Measurements from ENCODE around the gene OR10P1.

The OR10P1 gene

GRCh38 chr12:55681142-55682077 lies 44.7 kb downstream of the OR10P1 start:
- peak; percentile 76 for DNase-seq (ENCODE audit: low read depth)
- TF ChIP-seq MAX (IDR thresholded peaks at IDR 0.05; ENCODE audit: low read depth, low read length): no peak
- TF ChIP-seq MYC (IDR thresholded peaks at IDR 0.05; ENCODE audit: low read depth, low read length): 0 out of 2 replicates have a peak, but pooled peaks have one; percentile 26
- TF ChIP-seq POLR2A (IDR thresholded peaks at IDR 0.05; ENCODE audit: extremely low read depth, insufficient read length): no peak
- TF ChIP-seq CTCF (IDR thresholded peaks at IDR 0.05; ENCODE audit: low read depth, low read length): peak; percentile 53
- H3K4me3 ChIP-seq (ENCODE audit: low read depth, low read length): no peak overlapping the region

GRCh38 chr12:55682087-55682796 lies 45.5 kb downstream of the OR10P1 start:
- DNase-seq (ENCODE audit: low read depth): no peak
- TF ChIP-seq MAX (IDR thresholded peaks at IDR 0.05; ENCODE audit: low read depth, low read length) (no peak), MYC (IDR thresholded peaks at IDR 0.05; ENCODE audit: low read depth, low read length) (no peak)
- no peak overlapping the region for H3K4me3 ChIP-seq (ENCODE audit: low read depth, low read length)

GRCh38 chr12:55683676-55684075 lies 47.0 kb downstream of the OR10P1 start:
- TF ChIP-seq CTCF (IDR thresholded peaks at IDR 0.05; ENCODE audit: low read depth, low read length): no peak
- TF ChIP-seq MAX (IDR thresholded peaks at IDR 0.05; ENCODE audit: low read depth, low read length): no peak
- TF ChIP-seq MYC (IDR thresholded peaks at IDR 0.05; ENCODE audit: low read depth, low read length): no peak
- TF ChIP-seq POLR2A (IDR thresholded peaks at IDR 0.05; ENCODE audit: extremely low read depth, insufficient read length): no peak
- no peak overlapping the region for H3K4me3 ChIP-seq (ENCODE audit: low read depth, low read length)
- no peak for DNase-seq (ENCODE audit: low read depth)

GRCh38 chr12:55684761-55685370 lies 48.2 kb downstream of the OR10P1 start:
- H3K4me3 ChIP-seq (ENCODE audit: low read depth, low read length): no peak overlapping the region
- TF ChIP-seq CTCF (IDR thresholded peaks at IDR 0.05; ENCODE audit: low read depth, low read length) (no peak), MAX (IDR thresholded peaks at IDR 0.05; ENCODE audit: low read depth, low read length) (no peak), MYC (IDR thresholded peaks at IDR 0.05; ENCODE audit: low read depth, low read length) (no peak), POLR2A (IDR thresholded peaks at IDR 0.05; ENCODE audit: extremely low read depth, insufficient read length) (no peak)
- no peak for DNase-seq (ENCODE audit: low read depth)

- no peak overlapping the region for H3K4me3 ChIP-seq (ENCODE audit: low read depth, low read length)
- no peak for DNase-seq (ENCODE audit: low read depth)
- no peak for TF ChIP-seq POLR2A (IDR thresholded peaks at IDR 0.05; ENCODE audit: extremely low read depth, insufficient read length)
- TF ChIP-seq MAX (IDR thresholded peaks at IDR 0.05; ENCODE audit: low read depth, low read length): no peak
- no peak for TF ChIP-seq MYC (IDR thresholded peaks at IDR 0.05; ENCODE audit: low read depth, low read length)
- no peak for TF ChIP-seq CTCF (IDR thresholded peaks at IDR 0.05; ENCODE audit: low read depth, low read length)
Observed at GRCh38 chr12:55685671-55686070, 49.0 kb downstream of the OR10P1 start.
